Measurements from ENCODE around the gene MAG.

GRCh38 chr19:35262101-35262761 is 29.7 kb upstream of the MAG start:
- TF ChIP-seq ZNF596 (tag by site-specific recombination; IDR thresholded peaks at IDR 0.05) (no peak), CTCF (tag by site-specific recombination; IDR thresholded peaks at IDR 0.05) (no peak), PRDM4 (tag by site-specific recombination; IDR thresholded peaks at IDR 0.05) (no peak), ZNF26 (tag by site-specific recombination; IDR thresholded peaks at IDR 0.05) (no peak), SP2 (tag by site-specific recombination; IDR thresholded peaks at IDR 0.05) (no peak; the same call in 1 of the 2 replicates), ZNF23 (tag by site-specific recombination; IDR thresholded peaks at IDR 0.05; ENCODE audit: borderline replicate concordance) (no peak), ZNF558 (tag by site-specific recombination; IDR thresholded peaks at IDR 0.05) (no peak), ZNF785 (tag by site-specific recombination; IDR thresholded peaks at IDR 0.05) (no peak), HOXA7 (CRISPR knock-in tag; IDR thresholded peaks at IDR 0.05; ENCODE audit: borderline replicate concordance) (0 out of 2 replicates have a peak, but pooled peaks have one; percentile 13), ELK4 (IDR thresholded peaks at IDR 0.05; ENCODE audit: borderline replicate concordance, low read depth, low read length) (no peak), BCL11A (tag by site-specific recombination; IDR thresholded peaks at IDR 0.05; ENCODE audit: low read depth) (no peak), ZNF133 (tag by site-specific recombination; IDR thresholded peaks at IDR 0.05) (no peak), ZBTB7A (tag by site-specific recombination; IDR thresholded peaks at IDR 0.05; ENCODE audit: low read depth) (no peak), ZNF830 (tag by site-specific recombination; IDR thresholded peaks at IDR 0.05; ENCODE audit: low read depth) (no peak)
